ENCODE results near the gene RBM44.
"Not testable (repeated sequence)": the region's sequence is repeated elsewhere in the genome, so short reads cannot be mapped to it uniquely, and the experiment has no call there.

RBM44 gene

GRCh38 chr2:237798236-237799059 is at the start of gene RBM44:
TSS of gene RBM44 (plus strand) at chr2:237798779. CDS start at chr2:237813610, 14,831 bp downstream.
- TF ChIP-seq CTCF (IDR thresholded peaks at IDR 0.05; ENCODE audit: low read length, missing control alignments) = no peak
- no peak for DNase-seq (ENCODE audit: low read depth)
- H3K4me3 ChIP-seq (replicated peaks; ENCODE audit: low read depth, low read length) = no peak within 1 kb of the TSS

- no peak overlapping the region for H3K4me3 ChIP-seq (replicated peaks; ENCODE audit: low read depth, low read length)
- no peak for TF ChIP-seq CTCF (IDR thresholded peaks at IDR 0.05; ENCODE audit: low read length, missing control alignments)
- DNase-seq (ENCODE audit: low read depth) = no peak
These were observed 49.6 kb upstream of the RBM44 start for GRCh38 chr2:237749002-237749401.

GRCh38 chr2:237749961-237750360 is 48.6 kb upstream of the RBM44 start:
- no peak for TF ChIP-seq CTCF (IDR thresholded peaks at IDR 0.05; ENCODE audit: low read length, missing control alignments)
- H3K4me3 ChIP-seq (replicated peaks; ENCODE audit: low read depth, low read length) = no peak overlapping the region
- no peak for DNase-seq (ENCODE audit: low read depth)

- not testable (repeated sequence) for H3K4me3 ChIP-seq (replicated peaks; ENCODE audit: low read depth, low read length); DNase-seq (ENCODE audit: low read depth)
These were observed 48.1 kb upstream of the RBM44 start for GRCh38 chr2:237750441-237750840.

- no peak for TF ChIP-seq CTCF (IDR thresholded peaks at IDR 0.05; ENCODE audit: low read length, missing control alignments)
These were observed 45.8 kb upstream of the RBM44 start for GRCh38 chr2:237752761-237753165.

GRCh38 chr2:237754182-237754581 is 44.4 kb upstream of the RBM44 start:
- no peak overlapping the region for H3K4me3 ChIP-seq (replicated peaks; ENCODE audit: low read depth, low read length)
- peak; percentile 25 for DNase-seq (ENCODE audit: low read depth)
- no peak for TF ChIP-seq CTCF (IDR thresholded peaks at IDR 0.05; ENCODE audit: low read length, missing control alignments)

More at GRCh38 chr2:237752761-237753165, 45.8 kb upstream of the RBM44 start:
- DNase-seq (ENCODE audit: low read depth) = no peak
- no peak overlapping the region for H3K4me3 ChIP-seq (replicated peaks; ENCODE audit: low read depth, low read length)

GRCh38 chr2:237754626-237755248 is 43.8 kb upstream of the RBM44 start:
- no peak for TF ChIP-seq CTCF (IDR thresholded peaks at IDR 0.05; ENCODE audit: low read length, missing control alignments)
- DNase-seq (ENCODE audit: low read depth) = no peak
- H3K4me3 ChIP-seq (replicated peaks; ENCODE audit: low read depth, low read length) = no peak overlapping the region
